SW 1271 (cell line): ENCODE results near the gene P3R3URF.
"Not testable (repeated sequence)": the region's sequence is repeated elsewhere in the genome, so short reads cannot be mapped to it uniquely, and the experiment has no call there.

ENCODE experiments used
- DNase-seq, 2 experiments: peaks; one replicate each; lab custom pipeline; 2025; lab: John Stamatoyannopoulos, UW

P3R3URF gene

GRCh38 chr1:46176211-46176865 is at the start of gene P3R3URF:
TSS of gene P3R3URF (minus strand) at chr1:46176488. CDS start at chr1:46176471, 17 bp downstream.
- no peak for DNase-seq

GRCh38 chr1:46224966-46225365 is 48.7 kb upstream of the P3R3URF start:
- no peak for DNase-seq

GRCh38 chr1:46223472-46223943 is 47.2 kb upstream of the P3R3URF start:
- DNase-seq: peak; percentile 58 to 80

GRCh38 chr1:46223055-46223454 is 46.8 kb upstream of the P3R3URF start:
- not testable (repeated sequence) for DNase-seq

GRCh38 chr1:46221749-46222148 is 45.5 kb upstream of the P3R3URF start:
- DNase-seq: no peak

- DNase-seq: no peak
Observed at GRCh38 chr1:46220808-46221207, 44.5 kb upstream of the P3R3URF start.

GRCh38 chr1:46219551-46220520 is 43.5 kb upstream of the P3R3URF start:
- no peak for DNase-seq

GRCh38 chr1:46218443-46218842 is 42.2 kb upstream of the P3R3URF start:
- DNase-seq: no peak

GRCh38 chr1:46215504-46215903 is 39.2 kb upstream of the P3R3URF start:
- no peak for DNase-seq

GRCh38 chr1:46211051-46211450 is 34.8 kb upstream of the P3R3URF start:
- no peak for DNase-seq

GRCh38 chr1:46210561-46210960 is 34.3 kb upstream of the P3R3URF start:
- no peak for DNase-seq

GRCh38 chr1:46206399-46206798 is 30.1 kb upstream of the P3R3URF start:
- DNase-seq: no peak

- no peak for DNase-seq
Observed at GRCh38 chr1:46205791-46206190, 29.5 kb upstream of the P3R3URF start.

- no peak for DNase-seq
Observed at GRCh38 chr1:46205141-46205540, 28.9 kb upstream of the P3R3URF start.

GRCh38 chr1:46204406-46204742 is 28.1 kb upstream of the P3R3URF start:
- no peak for DNase-seq

GRCh38 chr1:46203738-46204405 is 27.6 kb upstream of the P3R3URF start:
- DNase-seq: no peak

GRCh38 chr1:46199233-46199749 is 23.0 kb upstream of the P3R3URF start:
- DNase-seq: peak in 1 of 2 experiments; percentile 7

GRCh38 chr1:46197964-46198811 is 21.9 kb upstream of the P3R3URF start, which contains the start of gene POMGNT1:
TSS of gene POMGNT1 (minus strand) at chr1:46198434. CDS start at chr1:46197821, 613 bp downstream.
- DNase-seq: peak in 1 of 2 experiments; percentile 52

- no peak for DNase-seq
Observed at GRCh38 chr1:46197560-46197963, 21.3 kb upstream of the P3R3URF start.

- no peak for DNase-seq
Observed at GRCh38 chr1:46196609-46197008, 20.3 kb upstream of the P3R3URF start.

GRCh38 chr1:46194641-46195193 is 18.4 kb upstream of the P3R3URF start:
- no peak for DNase-seq
